Brain microvascular endothelial cell (primary cell): Measurements from ENCODE around the gene MC1R.

Source experiments
- DNase-seq: peaks from one replicate; pipeline ENCODE4 v3.0.0-alpha.2; 2020
- H3K27ac ChIP-seq: fragments of 250-450 bp; sonication (Bioruptor Pico); 2 replicates; pipeline ENCODE4 v1.5.1; 2020; ENCODE audit warnings: mild to moderate bottlenecking, moderate library complexity
- H3K27me3 ChIP-seq: fragments of 250-450 bp; sonication (Bioruptor Pico); replicated peaks from 2 replicates; pipeline ENCODE4 v1.5.1; 2020; ENCODE audit warnings: mild to moderate bottlenecking
- H3K36me3 ChIP-seq: fragments of 250-450 bp; sonication (Bioruptor Pico); replicated peaks from 2 replicates; pipeline ENCODE4 v1.5.1; 2020; ENCODE audit warnings: mild to moderate bottlenecking
- H3K4me3 ChIP-seq: 2 replicates; pipeline ENCODE4 v1.5.1; 2011; ENCODE audit warnings: low read depth, mild to moderate bottlenecking, control low read depth, low read length, moderate library complexity
- CTCF ChIP-seq: IDR thresholded peaks from 2 replicates; pipeline ENCODE4 v1.5.1; 2011; ENCODE audit warnings: low read depth, mild to moderate bottlenecking, moderate library complexity, low read length, control low read depth, inconsistent platforms; ENCODE audit errors: missing control alignments
- in situ Hi-C: cut with HindIII; loops from 2 replicates; pipeline ENCODE4 v1.10.0; 2017; ENCODE audit warnings: low sequenced_read_pairs, low pct_ligation_motif_present

Gene MC1R

DNA sequence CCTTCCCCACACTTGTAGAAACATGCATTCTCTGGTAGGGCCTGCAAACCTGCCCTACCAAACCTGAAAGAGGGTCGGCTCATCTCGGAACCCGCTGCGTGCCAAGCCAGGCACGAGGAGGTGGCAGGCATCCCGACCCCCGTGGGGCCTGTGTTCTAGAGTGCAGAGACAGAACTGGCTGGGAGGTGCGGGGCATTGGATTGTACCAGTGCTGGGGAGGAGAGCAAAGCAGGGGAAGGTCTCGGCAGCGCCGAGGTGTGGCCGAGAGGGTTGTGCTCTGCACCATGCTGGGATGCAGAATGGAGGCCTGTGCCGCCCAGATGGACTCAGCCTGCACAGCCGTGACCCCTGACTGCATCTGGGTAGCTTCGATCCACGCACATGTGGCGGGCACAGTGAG is 17.8 kb upstream of the MC1R start:
- Histone ChIP-seq H3K27me3 (no peaks in the 10 kb centered on the region), H3K36me3 (peaks cover 72% of the 10 kb centered on the region), H3K4me3 (no peak overlapping the region), H3K27ac (no peak overlapping the region)
- in situ Hi-C loops, result no loop called here
- no peak for DNase-seq
- TF ChIP-seq CTCF, result no peak

DNA sequence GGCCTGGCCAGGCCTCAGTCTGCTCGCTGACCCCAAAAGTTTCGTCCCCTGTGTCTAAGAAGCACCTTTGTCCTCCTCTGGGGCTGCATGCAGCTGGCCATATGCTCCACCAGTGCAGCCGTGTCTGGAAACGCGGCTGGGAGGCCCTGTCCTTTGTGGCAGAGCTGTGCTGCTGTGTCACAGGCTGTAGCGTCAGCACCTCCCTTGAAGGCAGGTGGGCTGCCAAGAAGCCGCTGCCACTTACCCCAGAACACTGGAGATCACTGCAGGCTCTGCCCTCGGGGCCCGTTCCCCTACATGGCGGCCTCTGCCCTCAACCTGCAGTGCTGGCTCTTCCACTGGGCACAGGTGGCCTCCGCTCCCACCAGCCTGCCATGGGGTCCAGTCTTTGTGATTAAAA is 15.7 kb upstream of the MC1R start:
- no peak for TF ChIP-seq CTCF
- no peak overlapping the region for H3K4me3 ChIP-seq
- H3K27ac ChIP-seq, result no peak overlapping the region
- no peaks in the 10 kb centered on the region for H3K27me3 ChIP-seq
- peaks cover 70% of the 10 kb centered on the region for H3K36me3 ChIP-seq
- DNase-seq, result no peak
- in situ Hi-C loops, result no loop called here

DNA sequence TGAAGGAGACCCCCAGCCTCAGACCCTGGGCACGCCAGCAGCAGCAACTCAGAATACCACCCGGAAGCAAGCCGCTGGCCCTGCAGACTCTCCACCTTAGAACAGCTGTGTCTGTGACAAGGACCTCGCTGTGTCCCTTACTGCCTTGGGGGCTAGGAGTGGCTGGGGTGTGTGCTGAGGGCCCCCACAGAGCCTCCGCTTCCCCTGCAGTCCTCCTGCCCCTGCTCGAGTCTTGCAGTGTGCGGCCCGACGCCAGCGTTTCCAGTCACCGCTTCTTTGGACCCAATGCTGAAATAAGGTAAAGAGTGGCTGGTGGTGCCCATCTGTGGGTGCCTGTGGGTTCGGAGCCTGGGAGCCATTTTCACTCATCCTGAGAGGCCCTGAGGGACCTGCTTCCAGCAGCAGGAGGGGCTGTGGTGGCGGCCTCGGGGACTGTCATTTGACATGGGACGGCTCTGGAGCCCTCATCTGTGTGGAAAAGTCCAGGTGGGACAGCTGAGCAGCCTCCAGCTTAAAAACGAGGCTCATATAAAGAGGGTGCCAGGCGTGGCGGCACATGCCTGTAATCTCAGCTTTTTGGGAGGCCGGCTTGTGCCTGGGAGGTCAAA is 14.7 kb upstream of the MC1R start:
- Histone ChIP-seq H3K4me3 (no peak overlapping the region), H3K36me3 (peaks cover 68% of the 10 kb centered on the region), H3K27me3 (no peaks in the 10 kb centered on the region), H3K27ac (no peak overlapping the region)
- in situ Hi-C loops, result no loop called here
- no peak for TF ChIP-seq CTCF
- DNase-seq, result no peak

DNA sequence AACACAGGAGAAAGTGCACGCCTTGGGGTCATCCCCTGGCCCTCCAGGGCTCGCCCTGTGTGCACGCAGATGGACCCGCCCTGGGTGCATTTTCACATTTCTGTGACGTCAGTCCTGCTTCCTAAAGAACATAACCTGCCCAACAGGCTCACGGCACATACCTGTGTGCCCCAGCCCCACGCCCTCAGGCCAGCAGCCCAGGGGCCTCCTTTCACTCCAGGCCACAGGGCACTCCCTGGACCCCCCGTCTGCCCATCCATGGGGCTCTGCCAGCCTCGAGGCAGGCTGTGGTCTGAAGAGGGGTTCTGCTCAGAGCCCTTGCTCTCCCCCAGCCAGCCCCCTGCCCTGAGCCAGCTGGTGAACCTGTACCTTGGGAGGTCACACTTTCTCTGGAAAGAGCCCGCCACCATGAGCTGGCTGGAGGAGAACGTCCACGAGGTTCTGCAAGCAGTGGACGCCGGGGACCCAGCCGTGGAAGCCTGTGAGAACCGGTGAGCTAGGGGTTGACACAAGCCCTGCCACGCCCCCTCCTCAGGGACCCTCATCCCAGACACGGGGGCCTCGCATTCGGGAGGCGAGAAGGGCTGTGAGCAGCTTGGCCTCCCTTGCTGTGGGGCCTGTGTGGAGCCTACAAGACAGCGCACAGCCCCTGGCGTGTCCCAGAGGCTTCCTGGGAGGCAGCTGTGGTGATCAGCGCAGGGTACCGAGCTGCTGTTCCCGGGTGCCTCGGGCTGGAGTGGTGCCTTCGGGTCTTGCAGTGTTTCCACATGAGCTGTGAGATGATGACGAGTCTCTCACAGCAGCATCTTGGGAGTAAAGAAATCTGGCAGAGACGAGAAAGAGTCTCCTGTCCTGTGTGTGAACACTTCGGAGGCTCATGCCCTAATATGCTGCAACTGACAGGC is 13.8 kb upstream of the MC1R start:
- Histone ChIP-seq H3K27ac (no peak overlapping the region), H3K27me3 (no peaks in the 10 kb centered on the region), H3K4me3 (no peak overlapping the region), H3K36me3 (peaks cover 65% of the 10 kb centered on the region)
- in situ Hi-C loops, result no loop called here
- no peak for TF ChIP-seq CTCF
- DNase-seq, result no peak

DNA sequence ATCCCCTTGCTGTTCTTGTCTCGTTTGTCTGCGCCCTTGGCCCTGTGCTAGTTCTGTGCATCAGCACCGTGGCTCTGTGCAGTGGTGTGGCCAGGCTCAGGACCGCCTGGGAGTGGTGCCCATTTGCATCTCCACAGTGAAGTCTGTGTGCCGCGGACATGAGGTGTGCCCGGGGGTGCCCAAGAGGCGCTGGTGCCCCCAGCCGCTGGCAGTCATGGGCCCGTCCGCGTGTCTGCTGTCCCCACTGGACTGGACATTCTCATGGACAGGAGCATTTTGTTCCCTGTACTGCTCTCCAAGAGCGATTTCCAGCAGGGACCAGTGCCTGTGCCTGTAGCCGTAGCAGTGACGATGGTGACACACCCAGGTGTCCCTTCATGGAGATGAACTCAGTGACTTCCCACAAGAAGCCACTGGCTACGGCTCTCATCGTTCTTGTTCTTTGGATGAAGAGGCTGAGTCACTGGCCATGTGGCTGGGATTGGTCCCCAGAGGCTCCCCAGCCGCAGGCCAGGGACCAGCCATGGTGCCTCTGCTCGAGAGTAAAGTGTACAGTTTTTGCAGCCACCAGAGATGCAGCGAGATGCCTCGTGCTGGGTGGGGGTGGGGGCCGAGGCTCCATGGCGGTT is 13.0 kb upstream of the MC1R start:
- peaks cover 68% of the 10 kb centered on the region for H3K36me3 ChIP-seq
- H3K27ac ChIP-seq, result no peak overlapping the region
- H3K27me3 ChIP-seq, result no peaks in the 10 kb centered on the region
- no peak for TF ChIP-seq CTCF
- in situ Hi-C loops, result no loop called here
- DNase-seq, result no peak
- no peak overlapping the region for H3K4me3 ChIP-seq
